Spinal cord (tissue), 10 donors: Measurements from ENCODE around the gene XPA. TPM values are rescaled to one million over a fixed set of nuclear protein-coding genes. Genes with fewer than 3 reads are reported as not detected.
A peak's percentile ranks its signal among the peaks of the same experiment; 100 is the strongest.

Experiments used
- DNase-seq, 6 donors: peaks; one replicate each; pipeline versions ENCODE4 v3.0.0 to v3.0.0-alpha.2; 2013 to 2015; ENCODE audit warnings: low spot score in 6 of 6, low read depth in 4 of 6
- H3K27ac ChIP-seq: one replicate; pipeline ENCODE4 v1.5.1; 2013; ENCODE audit warnings: low read depth, low read length, control low read depth
- H3K27me3 ChIP-seq: one replicate; pipeline ENCODE4 v1.6.1; 2013; ENCODE audit warnings: low read length; ENCODE audit not compliant: control insufficient read depth, insufficient read depth
- H3K36me3 ChIP-seq: one replicate; pipeline ENCODE4 v1.6.1; 2013; ENCODE audit warnings: low read length; ENCODE audit not compliant: control insufficient read depth, insufficient read depth
- H3K4me1 ChIP-seq: one replicate; pipeline ENCODE4 v1.6.1; 2013; ENCODE audit warnings: low read length; ENCODE audit not compliant: control insufficient read depth, insufficient read depth
- H3K4me3 ChIP-seq: one replicate; pipeline ENCODE4 v1.5.1; 2013; ENCODE audit warnings: low read depth, low read length, control low read depth
- H3K9me3 ChIP-seq: one replicate; pipeline ENCODE4 v1.6.1; 2013; ENCODE audit warnings: low read length; ENCODE audit not compliant: control insufficient read depth, insufficient read depth
- WGBS: methylation state at CpG from one replicate; pipeline ENCODE4 v1.1.5; 2013; ENCODE audit warnings: missing lambda C conversion rate; ENCODE audit not compliant: insufficient coverage; 5-methylcytosine and 5-hydroxymethylcytosine counted together
- polyA plus RNA-seq, 2 donors: library from polyadenylated mRNA; unstranded; fragments of 120-200 nt; gene quantifications; one replicate each; pipeline ENCODE4 v1.2.1, GENCODE V29; 2013; ENCODE audit not compliant: insufficient read length in 2 of 2
- total RNA-seq, 2 donors: library from RNA; depleted of rRNA in 1 of 2; stranded (reverse); fragments of 120-200 nt in 1 of 2; fragments of >200 nt in 1 of 2; gene quantifications; one replicate each; pipeline versions ENCODE4 v1.2.3 to v1.2.4, GENCODE V29; 2013 to 2014
- donor health status: healthy.

XPA gene
- total and polyA plus RNA-seq, 4 donors, result 19.2 to 40.0 (median 29.7) TPM

- H3K4me3 ChIP-seq, result no peak overlapping the region
- H3K9me3 ChIP-seq, result no peaks in the 10 kb centered on the region
- no peaks in the 10 kb centered on the region for H3K4me1 ChIP-seq
- no peak for DNase-seq
- H3K27ac ChIP-seq, result no peak overlapping the region
- 100% methylated on average over 1 of the region's 7 CpGs for WGBS
- H3K27me3 ChIP-seq, result no peaks in the 10 kb centered on the region
- peaks cover 17% of the 10 kb centered on the region for H3K36me3 ChIP-seq
Observed at GRCh38 chr9:97694769-97695168, 2.4 kb downstream of the XPA start.

- Histone ChIP-seq H3K27me3 (no peaks in the 10 kb centered on the region), H3K9me3 (no peaks in the 10 kb centered on the region), H3K36me3 (peaks cover 30% of the 10 kb centered on the region), H3K4me1 (no peaks in the 10 kb centered on the region), H3K4me3 (no peak overlapping the region), H3K27ac (no peak overlapping the region)
- WGBS, result 0% methylated on average over 1 of the region's 4 CpGs
- no peak for DNase-seq
Observed at GRCh38 chr9:97689401-97690180, 7.5 kb downstream of the XPA start.

GRCh38 chr9:97688654-97689053, 8.5 kb downstream of the XPA start:
- Histone ChIP-seq H3K9me3 (no peaks in the 10 kb centered on the region), H3K27me3 (no peaks in the 10 kb centered on the region), H3K36me3 (peaks cover 33% of the 10 kb centered on the region), H3K27ac (no peak overlapping the region), H3K4me3 (no peak overlapping the region), H3K4me1 (no peaks in the 10 kb centered on the region)
- no CpG with 5 or more reads among the region's 1 CpG for WGBS
- no peak for DNase-seq

- Histone ChIP-seq H3K9me3 (no peaks in the 10 kb centered on the region), H3K27ac (no peak overlapping the region), H3K36me3 (peaks cover 12% of the 10 kb centered on the region), H3K4me3 (no peak overlapping the region), H3K27me3 (no peaks in the 10 kb centered on the region), H3K4me1 (no peaks in the 10 kb centered on the region)
- peak in 1 of 6 donors; percentile 3 for DNase-seq
- no CpG with 5 or more reads among the region's 1 CpG for WGBS
Observed at GRCh38 chr9:97682242-97682641, 14.9 kb downstream of the XPA start.

GRCh38 chr9:97675655-97676054, 21.5 kb downstream of the XPA start:
- Histone ChIP-seq H3K9me3 (no peaks in the 10 kb centered on the region), H3K27me3 (no peaks in the 10 kb centered on the region), H3K27ac (no peak overlapping the region), H3K4me3 (no peak overlapping the region), H3K4me1 (no peaks in the 10 kb centered on the region), H3K36me3 (peaks cover 26% of the 10 kb centered on the region)
- no CpG with 5 or more reads among the region's 3 CpGs for WGBS
- DNase-seq, result no peak

GRCh38 chr9:97673922-97674321, 23.2 kb downstream of the XPA start:
- no peak for DNase-seq
- Histone ChIP-seq H3K36me3 (peaks cover 29% of the 10 kb centered on the region), H3K9me3 (no peaks in the 10 kb centered on the region), H3K4me1 (no peaks in the 10 kb centered on the region), H3K4me3 (no peak overlapping the region), H3K27me3 (no peaks in the 10 kb centered on the region), H3K27ac (no peak overlapping the region)
- WGBS, result 100% methylated on average over 1 of the region's 3 CpGs

GRCh38 chr9:97672403-97672802, 24.7 kb downstream of the XPA start:
- DNase-seq, result no peak
- no CpG with 5 or more reads among the region's 3 CpGs for WGBS
- peaks cover 36% of the 10 kb centered on the region for H3K36me3 ChIP-seq
- no peak overlapping the region for H3K4me3 ChIP-seq
- H3K9me3 ChIP-seq, result no peaks in the 10 kb centered on the region
- no peaks in the 10 kb centered on the region for H3K4me1 ChIP-seq
- H3K27me3 ChIP-seq, result no peaks in the 10 kb centered on the region
- no peak overlapping the region for H3K27ac ChIP-seq

GRCh38 chr9:97670586-97670985, 26.6 kb downstream of the XPA start:
- no peaks in the 10 kb centered on the region for H3K4me1 ChIP-seq
- no peak for DNase-seq
- H3K27me3 ChIP-seq, result no peaks in the 10 kb centered on the region
- no peak overlapping the region for H3K4me3 ChIP-seq
- H3K27ac ChIP-seq, result no peak overlapping the region
- H3K36me3 ChIP-seq, result peaks cover 36% of the 10 kb centered on the region
- H3K9me3 ChIP-seq, result no peaks in the 10 kb centered on the region
- 50% methylated on average over 1 of the region's 3 CpGs for WGBS

GRCh38 chr9:97668485-97668884, 28.7 kb downstream of the XPA start:
- DNase-seq, result no peak
- 100% methylated on average over 1 of the region's 3 CpGs for WGBS
- Histone ChIP-seq H3K4me1 (no peaks in the 10 kb centered on the region), H3K27ac (no peak overlapping the region), H3K27me3 (no peaks in the 10 kb centered on the region), H3K36me3 (peaks cover 38% of the 10 kb centered on the region), H3K9me3 (no peaks in the 10 kb centered on the region), H3K4me3 (no peak overlapping the region)

GRCh38 chr9:97666907-97667686, 30.0 kb downstream of the XPA start:
- Histone ChIP-seq H3K27ac (no peak overlapping the region), H3K27me3 (no peaks in the 10 kb centered on the region), H3K4me3 (no peak overlapping the region), H3K36me3 (peaks cover 31% of the 10 kb centered on the region), H3K9me3 (no peaks in the 10 kb centered on the region), H3K4me1 (no peaks in the 10 kb centered on the region)
- no CpG with 5 or more reads among the region's 5 CpGs for WGBS
- DNase-seq, result no peak
